ENCODE results near the gene SLC7A5. TPM values are rescaled to one million over a fixed set of nuclear protein-coding genes. Genes with fewer than 3 reads are reported as not detected.

SLC7A5 gene
- total and polyA plus RNA-seq, 8 donors: 9.6 to 35.0 (median 11.1) TPM

GRCh38 chr16:87843678-87844105 is 25.6 kb downstream of the SLC7A5 start:
- TF ChIP-seq CTCF (IDR thresholded peaks at IDR 0.05): no peak
- intact Hi-C loops (cut with DNase I): no loop called here
- DNase-seq (no peak), ATAC-seq (no peak)
- no peaks in the 10 kb centered on the region for H3K4me1 ChIP-seq
- H3K4me3 ChIP-seq: no peak overlapping the region
- peaks cover 0 to 55% of the 10 kb centered on the region in 2 donors for H3K36me3 ChIP-seq
- H3K9me3 ChIP-seq: no peaks in the 10 kb centered on the region
- H3K27ac ChIP-seq: no peak overlapping the region
- no peaks in the 10 kb centered on the region for H3K27me3 ChIP-seq

- H3K4me3 ChIP-seq: no peak overlapping the region
- ATAC-seq: no peak
- peaks cover 0 to 57% of the 10 kb centered on the region in 2 donors for H3K36me3 ChIP-seq
- DNase-seq: no peak
- H3K4me1 ChIP-seq: no peaks in the 10 kb centered on the region
- no peaks in the 10 kb centered on the region for H3K9me3 ChIP-seq
- H3K27me3 ChIP-seq: no peaks in the 10 kb centered on the region
- no peak for TF ChIP-seq CTCF (IDR thresholded peaks at IDR 0.05)
- H3K27ac ChIP-seq: no peak overlapping the region
- intact Hi-C loops (cut with DNase I): no loop called here
These were observed 27.0 kb downstream of the SLC7A5 start for GRCh38 chr16:87842209-87842869.

- ATAC-seq: no peak
- Histone ChIP-seq H3K27ac (no peak overlapping the region), H3K4me1 (no peaks in the 10 kb centered on the region), H3K36me3 (peaks cover 0 to 60% of the 10 kb centered on the region in 2 donors), H3K9me3 (no peaks in the 10 kb centered on the region), H3K27me3 (no peaks in the 10 kb centered on the region), H3K4me3 (no peak overlapping the region)
- no peak for DNase-seq
- no peak for TF ChIP-seq CTCF (IDR thresholded peaks at IDR 0.05)
- intact Hi-C loops (cut with DNase I): no loop called here
These were observed 27.7 kb downstream of the SLC7A5 start for GRCh38 chr16:87841340-87842208.

GRCh38 chr16:87840271-87840978 is 28.9 kb downstream of the SLC7A5 start:
- Histone ChIP-seq H3K4me1 (no peaks in the 10 kb centered on the region), H3K4me3 (no peak overlapping the region), H3K27ac (no peak overlapping the region), H3K36me3 (peaks cover 0 to 71% of the 10 kb centered on the region in 2 donors), H3K9me3 (no peaks in the 10 kb centered on the region), H3K27me3 (no peaks in the 10 kb centered on the region)
- DNase-seq: no peak
- intact Hi-C loops (cut with DNase I): no loop called here
- no peak for ATAC-seq
- TF ChIP-seq CTCF (IDR thresholded peaks at IDR 0.05): no peak
